HG03558 (cell line): ENCODE data around the gene ATP2B2.

Experiments used
- ATAC-seq: cut with Tn5 transposase; IDR thresholded peaks from one replicate; pipeline ENCODE4 v1.9.1; 2021; ENCODE audit warnings: moderate number of reproducible peaks; ENCODE audit not compliant: unreplicated experiment; ENCODE audit errors: extremely low read depth

Gene ATP2B2

GRCh38 chr3:10456981-10457380 is 48.4 kb downstream of the ATP2B2 start:
- no peak for ATAC-seq

DNA sequence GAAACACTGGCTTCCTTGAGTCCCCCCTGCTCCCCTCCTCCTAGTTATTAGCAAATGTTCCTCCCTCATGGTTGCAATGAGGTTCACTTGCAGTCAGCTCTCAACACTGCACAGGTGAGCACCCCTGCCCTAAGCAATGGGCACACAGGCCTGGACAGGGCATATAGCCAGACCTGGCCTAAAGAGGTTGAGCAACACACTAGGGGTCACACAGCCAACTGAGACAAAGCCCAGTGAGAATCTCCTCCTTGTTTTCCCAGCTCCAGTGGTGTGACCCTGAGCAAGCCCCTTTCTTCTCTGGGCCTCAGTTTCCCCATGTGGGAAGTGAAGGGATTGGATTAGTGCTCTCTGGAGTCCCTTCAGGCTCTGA is 49.9 kb downstream of the ATP2B2 start:
- ATAC-seq: no peak

- no peak for ATAC-seq
Observed at GRCh38 chr3:10454907-10455544, 50.4 kb downstream of the ATP2B2 start.

- no peak for ATAC-seq
Observed at GRCh38 chr3:10453431-10454163, 51.8 kb downstream of the ATP2B2 start.

- ATAC-seq: no peak
Observed at GRCh38 chr3:10450494-10451440, 54.6 kb downstream of the ATP2B2 start.

- ATAC-seq: no peak
Observed at GRCh38 chr3:10449436-10449835, 56.0 kb downstream of the ATP2B2 start.

- ATAC-seq: no peak
Observed at GRCh38 chr3:10448544-10448943, 56.8 kb downstream of the ATP2B2 start.

DNA sequence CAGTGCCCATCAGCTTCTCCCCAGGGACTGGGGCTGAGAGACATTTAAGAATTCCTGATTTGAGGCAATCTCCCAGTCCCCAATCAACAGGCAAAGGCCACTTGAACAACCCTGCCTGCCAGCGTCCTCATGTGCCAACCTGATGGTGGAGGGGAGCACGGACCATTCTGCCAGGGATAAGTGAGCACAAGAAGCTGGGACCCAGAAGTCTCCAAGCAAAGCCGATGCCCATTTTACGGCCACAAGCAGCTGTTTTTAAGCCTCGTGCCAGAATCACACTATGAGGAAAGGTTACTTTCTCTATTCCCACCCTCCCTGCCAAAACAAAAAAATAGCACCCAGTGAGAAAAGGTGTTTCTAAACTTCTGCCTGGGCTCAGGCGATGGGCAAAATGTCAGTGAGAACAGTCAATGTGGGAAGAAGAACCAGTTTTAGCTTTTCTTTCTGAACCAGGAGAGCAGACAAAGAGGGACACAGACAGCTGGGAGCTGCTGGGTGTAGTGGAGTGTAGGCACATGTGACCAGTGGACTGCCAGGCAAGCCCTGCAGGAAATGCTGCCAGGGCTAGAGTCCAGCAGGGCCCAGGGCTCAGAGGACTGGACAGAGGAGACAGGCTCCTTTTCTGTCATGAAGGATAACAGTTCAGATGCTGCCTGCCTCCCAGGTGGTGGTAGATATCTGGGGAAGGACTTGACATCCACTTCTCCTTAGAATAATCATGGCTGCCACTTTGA is 57.7 kb downstream of the ATP2B2 start:
- no peak for ATAC-seq

DNA sequence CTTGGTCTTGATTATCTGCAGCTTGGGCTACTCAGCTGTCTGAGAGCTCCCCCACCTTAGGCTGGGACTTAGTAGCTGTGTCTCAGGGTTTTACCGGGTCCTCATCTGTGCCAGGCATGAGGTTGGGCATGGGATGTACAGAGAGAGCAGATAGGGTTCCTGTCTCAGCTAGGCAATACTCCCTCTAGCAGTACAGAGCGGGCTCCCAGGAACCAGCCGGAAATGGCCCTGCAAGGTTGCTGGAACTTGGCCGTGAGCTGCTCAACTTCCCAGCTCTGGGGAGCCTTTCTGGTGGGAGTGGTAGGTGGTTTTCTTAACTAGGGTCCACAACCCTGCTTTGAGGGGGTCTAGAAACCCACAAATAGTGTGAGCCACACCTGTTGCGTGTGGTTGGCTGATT is 58.3 kb downstream of the ATP2B2 start:
- ATAC-seq: no peak

- no peak for ATAC-seq
Observed at GRCh38 chr3:10445561-10446175, 59.7 kb downstream of the ATP2B2 start.

DNA sequence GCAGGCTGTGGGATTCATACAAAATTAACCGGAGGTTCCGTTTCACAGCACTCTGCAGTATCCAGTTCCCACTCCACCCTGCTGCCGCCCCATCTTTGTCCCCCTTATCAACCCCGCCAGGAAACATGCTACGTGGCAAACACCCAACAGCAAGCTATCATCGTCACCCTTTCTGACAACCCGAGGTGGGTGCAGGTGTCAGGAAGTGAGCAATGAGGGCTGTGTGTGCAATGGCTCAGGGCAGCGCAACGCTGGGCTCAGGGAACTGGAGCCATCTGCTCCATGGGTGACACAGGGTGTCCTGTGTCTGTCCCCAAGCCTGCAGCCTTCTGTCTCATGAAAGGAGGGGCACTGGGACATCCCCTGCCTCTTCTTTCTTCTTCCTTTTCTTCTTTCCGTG is 60.9 kb downstream of the ATP2B2 start:
- no peak for ATAC-seq

DNA sequence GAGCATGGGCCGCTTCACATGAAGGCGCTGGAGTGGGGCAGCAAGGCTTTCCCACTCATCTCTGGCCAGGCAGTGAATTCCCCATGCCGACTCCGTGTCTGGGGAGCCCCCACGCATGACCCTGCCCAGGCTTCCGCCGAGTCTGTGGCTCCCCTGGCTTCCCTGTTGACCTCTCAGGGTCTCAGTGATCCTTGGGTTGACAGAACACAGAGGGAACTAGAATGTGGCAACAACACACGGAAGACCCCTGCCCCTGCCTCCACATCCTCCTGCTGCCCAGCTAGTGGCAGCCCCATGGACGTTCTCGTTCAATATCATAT is 61.3 kb downstream of the ATP2B2 start:
- ATAC-seq: no peak

GRCh38 chr3:10443272-10444109 is 61.9 kb downstream of the ATP2B2 start:
- no peak for ATAC-seq

DNA sequence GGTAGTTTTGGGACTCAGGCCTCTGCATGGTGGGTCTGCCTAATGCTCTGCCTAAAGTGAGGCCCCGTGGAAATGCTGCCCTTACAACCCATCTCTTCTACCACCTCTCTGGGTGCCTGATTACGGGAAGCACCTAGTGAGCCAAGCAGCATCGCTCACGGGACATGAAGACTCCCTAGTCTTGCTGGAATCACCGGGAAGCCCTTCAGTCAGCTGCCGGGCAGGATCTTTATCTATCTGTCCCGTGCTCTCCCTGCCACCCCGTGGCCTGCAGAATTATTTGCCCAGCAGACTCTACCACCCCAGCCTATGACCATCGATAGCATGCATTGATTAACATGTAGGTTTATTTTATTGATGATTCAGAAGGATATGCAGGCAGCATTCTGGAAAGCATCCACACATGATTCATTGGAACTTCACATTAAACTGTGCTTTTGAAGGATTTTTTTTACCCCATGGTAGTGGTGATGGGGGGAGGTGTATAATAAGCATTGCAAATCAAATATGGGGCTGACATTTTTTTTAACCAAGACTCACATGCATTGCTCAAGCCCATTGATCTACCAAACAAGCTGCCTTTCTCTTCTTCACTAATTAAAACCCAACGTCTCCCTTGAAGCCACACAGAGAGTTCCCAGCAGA is 63.1 kb downstream of the ATP2B2 start:
- no peak for ATAC-seq

- no peak for ATAC-seq
Observed at GRCh38 chr3:10440684-10441083, 64.7 kb downstream of the ATP2B2 start.

DNA sequence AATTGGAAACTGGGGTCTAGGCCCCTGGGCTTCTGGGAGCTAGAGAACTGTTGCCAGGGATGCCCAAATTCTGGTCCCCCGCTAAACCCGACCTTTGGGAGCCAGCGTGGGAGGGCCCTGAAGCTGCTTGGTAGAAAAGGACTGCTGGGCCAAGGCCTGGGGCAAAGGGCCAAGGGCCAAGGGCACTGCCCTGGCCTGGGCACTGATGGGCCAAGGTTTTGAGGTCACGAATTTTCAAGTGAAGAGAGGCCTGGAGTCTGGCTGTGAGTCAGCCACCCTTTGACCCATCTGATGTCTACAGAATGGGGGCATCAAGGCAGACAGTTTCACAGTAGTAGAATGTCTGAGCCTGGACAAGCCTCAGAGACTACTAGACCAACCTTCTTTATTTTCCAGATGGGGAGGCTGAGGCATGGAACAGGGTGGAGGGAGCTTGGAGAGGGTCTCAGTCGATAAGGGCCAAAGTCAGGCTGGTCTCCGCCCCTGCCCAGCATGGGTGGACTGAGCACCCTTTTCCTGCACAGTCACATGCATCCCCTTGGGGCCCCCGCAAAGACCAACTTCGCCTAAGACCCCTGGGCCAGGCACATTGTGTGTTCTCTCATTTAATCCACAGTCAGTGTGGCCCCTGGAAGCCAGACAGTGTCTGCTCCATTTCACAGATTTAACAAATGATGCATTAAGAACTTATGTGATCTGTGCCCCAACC is 66.3 kb downstream of the ATP2B2 start:
- ATAC-seq: no peak

- ATAC-seq: no peak
Observed at GRCh38 chr3:10437995-10438901, 67.1 kb downstream of the ATP2B2 start.
